ENCODE data around the gene FTSJ1.
"Not testable (repeated sequence)": the region's sequence is repeated elsewhere in the genome, so short reads cannot be mapped to it uniquely, and the experiment has no call there.

Gene FTSJ1

DNA sequence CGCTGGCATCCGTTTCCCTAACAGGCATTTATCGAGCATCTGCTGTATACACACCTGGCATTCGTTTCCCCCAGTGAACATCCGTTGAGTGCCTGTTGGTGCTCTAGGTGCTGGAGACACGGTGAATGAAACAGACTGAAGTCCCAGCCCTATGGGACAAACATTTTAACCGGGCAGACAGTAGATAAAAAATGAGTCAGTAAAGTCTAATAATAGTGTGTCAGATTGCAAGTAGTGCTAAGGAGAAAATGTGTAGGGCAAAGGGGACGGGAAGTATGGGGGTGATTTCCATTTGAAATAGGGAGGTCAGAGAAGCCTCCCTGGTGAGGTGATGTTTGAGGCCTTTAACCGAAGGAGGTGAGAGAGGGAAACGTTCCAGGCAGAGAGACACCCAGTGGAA lies 40.3 kb downstream of the FTSJ1 start:
- DNase-seq (ENCODE audit: low read depth) = no peak
- no peak overlapping the region for H3K4me3 ChIP-seq (ENCODE audit: low read depth, low read length)

DNA sequence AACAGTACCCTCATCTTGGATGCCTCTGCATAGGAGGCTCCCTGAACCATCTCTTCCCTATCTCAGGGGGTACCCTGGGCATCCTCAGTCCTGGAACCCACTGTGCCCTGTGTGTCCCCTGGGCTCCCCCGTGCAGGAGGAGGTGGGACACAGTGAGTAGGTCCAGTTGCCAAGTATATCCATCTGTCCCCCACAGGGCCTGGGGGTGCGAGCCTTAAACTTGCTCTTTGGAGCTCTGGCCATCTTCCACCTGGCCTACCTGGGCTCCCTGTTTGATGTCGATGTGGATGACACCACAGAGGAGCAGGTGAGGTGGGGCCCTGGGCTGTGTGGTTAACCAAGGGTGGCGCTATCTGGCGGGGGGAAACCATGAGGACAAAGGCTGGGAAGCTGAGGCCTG lies 41.0 kb downstream of the FTSJ1 start:
- DNase-seq (ENCODE audit: low read depth) = no peak

DNA sequence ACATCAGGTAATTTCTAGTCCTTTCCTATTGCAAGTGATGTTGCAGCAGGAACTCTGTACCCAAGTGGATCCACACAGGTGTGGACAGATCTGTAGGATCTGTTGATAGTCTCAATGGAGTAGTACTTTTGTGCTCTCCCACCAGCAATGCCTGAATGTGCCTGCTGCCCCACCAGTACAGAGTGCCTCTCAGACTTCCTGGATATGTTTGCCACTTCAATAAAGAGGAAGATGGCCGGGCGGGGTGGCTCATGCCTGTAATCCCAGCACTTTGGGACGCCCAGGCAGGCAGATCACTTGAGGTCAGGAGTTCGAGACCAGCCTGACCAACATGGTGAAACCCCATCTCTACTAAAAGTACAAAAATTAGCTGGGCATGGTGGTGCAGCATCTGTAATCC lies 43.5 kb downstream of the FTSJ1 start:
- not testable (repeated sequence) for DNase-seq (ENCODE audit: low read depth); H3K4me3 ChIP-seq (ENCODE audit: low read depth, low read length)

More for the DNA sequence above, 41.0 kb downstream of the FTSJ1 start:
- H3K4me3 ChIP-seq (ENCODE audit: low read depth, low read length) = no peak overlapping the region

DNA sequence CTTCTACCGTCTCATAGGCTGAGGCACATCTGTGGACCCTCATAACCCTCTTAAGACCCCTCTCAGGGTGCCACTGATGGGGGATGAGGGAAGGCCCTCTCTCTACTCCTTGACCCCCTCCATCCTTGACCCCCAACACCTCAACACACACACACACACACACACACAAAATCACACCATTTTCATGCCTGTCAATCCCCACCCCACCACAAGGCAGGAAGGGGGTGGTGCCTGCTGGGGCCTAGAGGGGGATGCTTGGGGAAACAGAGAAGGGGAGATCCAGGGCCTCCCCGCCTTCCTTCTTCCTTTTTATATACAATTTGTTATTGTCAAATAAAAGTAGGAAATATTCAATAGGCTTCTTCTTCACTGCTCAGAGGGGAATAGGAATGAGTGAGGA lies 44.5 kb downstream of the FTSJ1 start:
- DNase-seq (ENCODE audit: low read depth) = no peak
- no peak overlapping the region for H3K4me3 ChIP-seq (ENCODE audit: low read depth, low read length)

DNA sequence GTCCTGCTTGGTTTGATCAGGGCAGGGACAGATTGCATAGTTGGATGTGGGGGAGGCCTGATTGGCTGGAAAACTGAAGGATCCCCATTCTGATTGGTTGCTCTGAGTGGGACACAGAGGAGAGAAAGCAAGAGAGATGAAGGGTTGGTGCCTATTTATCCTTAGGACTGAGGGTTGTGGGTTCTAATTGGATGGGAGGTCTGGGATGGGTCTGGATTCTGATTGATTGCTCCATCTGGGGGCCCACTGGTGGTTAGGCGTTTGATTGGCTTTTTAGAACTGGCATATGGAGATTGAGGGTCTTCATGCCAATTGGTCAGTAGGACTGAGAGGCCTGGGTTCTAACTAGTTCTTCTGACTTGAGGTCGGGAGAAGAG lies 45.0 kb downstream of the FTSJ1 start:
- peak overlapping the region; percentile 63 for H3K4me3 ChIP-seq (ENCODE audit: low read depth, low read length)

DNA sequence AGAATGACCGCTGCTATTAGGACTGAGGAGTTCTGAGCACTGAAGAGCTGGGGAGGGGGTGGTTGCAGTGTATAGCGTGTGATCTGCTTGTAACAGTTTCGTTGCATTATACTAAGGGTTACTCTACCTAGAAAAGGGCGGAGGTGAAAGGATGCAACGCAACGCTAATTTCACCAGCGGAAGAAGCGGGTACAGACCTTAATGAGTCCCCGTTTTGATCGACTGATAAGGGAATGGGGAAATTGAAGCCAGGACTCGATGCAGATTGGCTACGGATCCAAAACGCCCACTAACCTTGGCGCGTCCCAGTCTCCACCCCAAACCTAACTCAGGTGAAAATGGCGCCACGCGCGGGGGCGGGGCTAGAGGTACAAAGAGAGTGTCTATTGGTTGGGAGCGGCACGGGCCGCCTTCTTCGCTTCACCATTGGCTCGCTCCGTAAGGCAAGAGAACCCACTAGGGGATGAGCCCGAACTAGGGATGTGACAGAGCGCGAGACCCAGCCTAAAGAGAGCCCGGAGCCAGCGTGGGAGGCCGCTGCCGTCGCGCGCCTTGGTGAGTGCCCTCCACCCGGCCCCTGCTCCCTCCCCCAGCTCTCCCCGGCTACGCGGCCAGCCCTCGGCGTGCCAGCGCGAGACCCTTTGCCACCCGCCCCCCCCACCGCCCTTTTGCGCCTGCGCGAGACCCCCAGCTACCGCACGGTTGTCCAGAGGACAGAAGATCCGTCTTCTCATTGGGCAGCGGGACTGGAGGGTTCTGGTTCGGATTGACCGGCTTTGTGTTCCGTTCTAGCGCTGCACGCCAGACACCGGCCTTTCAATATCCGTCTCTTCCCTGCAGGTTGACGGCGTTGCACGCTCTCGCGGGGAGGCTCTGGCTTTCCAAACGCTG lies 45.6 kb downstream of the FTSJ1 start, which contains the start of gene EBP:
Gene EBP, plus strand, starts transcription at position 456 of the 891 bp plus-strand sequence. CDS start 1,964 bp downstream, outside the sequence.
- no peak for DNase-seq (ENCODE audit: low read depth)
- H3K4me3 ChIP-seq (ENCODE audit: low read depth, low read length) = peak within 1 kb of the TSS; percentile 63

More for the DNA sequence above, 45.0 kb downstream of the FTSJ1 start:
- no peak for DNase-seq (ENCODE audit: low read depth)

DNA sequence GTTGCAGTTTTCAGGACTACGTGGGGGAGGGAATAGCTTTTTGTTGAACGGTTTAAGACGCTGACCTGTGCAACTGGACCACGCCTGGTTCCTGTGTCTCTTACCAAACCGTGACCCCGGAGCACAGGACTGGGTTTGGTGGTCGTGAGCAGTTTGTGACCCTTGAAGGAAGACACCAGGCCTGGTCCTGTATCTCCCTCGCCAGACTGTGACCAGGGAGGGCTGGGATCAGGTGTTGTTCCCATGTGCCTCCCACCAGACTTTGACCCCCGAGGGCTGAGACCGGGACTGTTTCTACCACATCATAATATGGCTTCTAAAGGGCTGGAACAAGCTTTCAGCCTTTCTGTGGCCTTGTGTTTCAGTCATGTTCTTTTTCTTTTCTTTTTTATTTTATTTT lies 46.3 kb downstream of the FTSJ1 start:
- no peak for DNase-seq (ENCODE audit: low read depth)
- H3K4me3 ChIP-seq (ENCODE audit: low read depth, low read length) = peak overlapping the region; percentile 63

DNA sequence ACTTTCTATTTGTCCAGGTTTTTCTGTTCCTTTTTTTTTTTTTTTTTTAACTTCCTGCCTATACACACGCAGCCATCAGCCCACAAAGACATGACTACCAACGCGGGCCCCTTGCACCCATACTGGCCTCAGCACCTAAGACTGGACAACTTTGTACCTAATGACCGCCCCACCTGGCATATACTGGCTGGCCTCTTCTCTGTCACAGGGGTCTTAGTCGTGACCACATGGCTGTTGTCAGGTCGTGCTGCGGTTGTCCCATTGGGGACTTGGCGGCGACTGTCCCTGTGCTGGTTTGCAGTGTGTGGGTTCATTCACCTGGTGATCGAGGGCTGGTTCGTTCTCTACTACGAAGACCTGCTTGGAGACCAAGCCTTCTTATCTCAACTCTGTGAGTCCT lies 47.7 kb downstream of the FTSJ1 start:
- no peak overlapping the region for H3K4me3 ChIP-seq (ENCODE audit: low read depth, low read length)
- no peak for DNase-seq (ENCODE audit: low read depth)

DNA sequence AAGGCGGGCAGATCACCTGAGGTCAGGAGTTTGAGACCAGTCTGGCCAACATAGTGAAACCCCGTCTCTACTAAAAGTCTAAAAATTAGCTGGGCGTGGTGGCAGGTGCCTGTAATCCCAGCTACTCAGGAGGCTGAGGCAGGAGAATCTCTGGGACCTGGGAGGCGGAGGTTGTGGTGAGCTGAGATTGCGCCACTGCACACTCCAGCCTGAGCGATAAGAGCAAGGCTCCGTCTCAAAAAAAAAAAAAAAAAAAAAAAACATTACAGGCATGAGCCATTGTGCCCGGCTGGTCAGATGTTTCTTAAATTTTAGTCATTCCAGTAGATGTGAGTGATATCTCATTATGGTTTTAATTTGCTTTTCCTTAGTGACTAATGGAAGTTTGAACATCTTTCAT lies 49.9 kb downstream of the FTSJ1 start:
- not testable (repeated sequence) for DNase-seq (ENCODE audit: low read depth); H3K4me3 ChIP-seq (ENCODE audit: low read depth, low read length)

DNA sequence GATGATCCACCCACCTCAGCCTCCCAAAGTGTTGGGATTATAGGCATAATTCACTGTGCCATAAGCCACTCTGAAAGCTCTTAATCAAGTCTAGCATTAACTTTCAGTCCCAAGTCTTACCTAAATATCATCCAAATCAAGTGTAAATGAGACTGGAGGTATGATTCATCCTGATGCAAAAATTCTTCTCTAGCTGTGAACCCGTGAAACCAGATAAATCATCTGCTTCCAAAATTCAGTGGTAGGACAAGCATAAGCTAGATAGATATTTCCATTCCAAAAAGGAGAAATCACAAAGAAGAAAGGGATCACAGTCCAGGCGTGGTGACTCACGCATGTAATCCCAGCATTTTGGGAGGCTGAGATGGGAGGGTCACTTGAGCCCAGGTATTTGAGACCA lies 54.7 kb downstream of the FTSJ1 start:
- DNase-seq (ENCODE audit: low read depth) = no peak
- no peak overlapping the region for H3K4me3 ChIP-seq (ENCODE audit: low read depth, low read length)

DNA sequence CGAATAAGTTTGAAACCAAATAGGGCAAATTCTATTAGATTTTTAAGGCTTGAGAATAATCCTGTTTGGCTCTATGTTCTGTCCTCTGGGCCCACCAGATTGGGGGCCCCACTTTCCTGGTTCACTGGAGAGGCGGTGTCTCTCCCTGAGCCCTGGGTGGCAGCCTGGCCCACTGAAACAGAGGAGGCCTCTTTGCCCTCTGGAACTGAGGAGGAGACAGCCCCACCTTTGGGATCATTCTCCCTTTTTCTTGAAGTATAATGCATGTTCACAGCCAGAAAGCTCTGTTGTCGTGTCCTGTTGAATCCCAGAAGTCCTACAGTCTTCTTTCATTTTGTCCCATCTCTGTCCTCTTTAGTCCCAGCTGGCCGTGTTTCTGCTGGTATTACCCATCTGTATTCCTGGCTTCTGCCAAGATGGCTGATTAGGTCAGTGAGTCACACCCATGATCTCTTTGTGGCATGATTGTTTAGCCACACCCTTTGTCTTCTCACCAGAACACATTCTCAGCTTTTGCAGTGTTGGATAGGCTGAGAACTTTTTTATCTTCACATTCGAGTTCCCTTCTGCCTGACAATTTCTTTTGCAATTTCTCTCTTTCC lies 55.5 kb downstream of the FTSJ1 start:
- H3K4me3 ChIP-seq (ENCODE audit: low read depth, low read length) = no peak overlapping the region
- DNase-seq (ENCODE audit: low read depth) = no peak

DNA sequence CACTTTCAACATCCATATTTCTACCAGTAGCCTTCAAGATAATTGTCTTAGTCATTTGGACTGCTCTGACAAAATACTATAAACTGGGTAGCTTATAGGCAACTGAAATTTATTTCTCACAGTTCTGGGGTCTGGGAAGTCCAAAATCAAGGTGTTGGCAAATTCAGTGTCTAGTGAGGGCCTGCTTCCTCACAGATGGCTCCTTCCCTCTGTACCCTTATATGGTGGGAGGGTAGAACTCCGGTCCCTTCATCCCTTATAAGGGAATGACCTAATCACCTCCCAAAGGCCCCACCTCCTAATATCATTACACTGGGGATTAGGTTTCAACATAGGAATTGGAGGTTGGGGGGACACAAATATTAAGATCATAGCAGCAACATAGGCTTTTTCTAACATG lies 56.2 kb downstream of the FTSJ1 start:
- no peak overlapping the region for H3K4me3 ChIP-seq (ENCODE audit: low read depth, low read length)

DNA sequence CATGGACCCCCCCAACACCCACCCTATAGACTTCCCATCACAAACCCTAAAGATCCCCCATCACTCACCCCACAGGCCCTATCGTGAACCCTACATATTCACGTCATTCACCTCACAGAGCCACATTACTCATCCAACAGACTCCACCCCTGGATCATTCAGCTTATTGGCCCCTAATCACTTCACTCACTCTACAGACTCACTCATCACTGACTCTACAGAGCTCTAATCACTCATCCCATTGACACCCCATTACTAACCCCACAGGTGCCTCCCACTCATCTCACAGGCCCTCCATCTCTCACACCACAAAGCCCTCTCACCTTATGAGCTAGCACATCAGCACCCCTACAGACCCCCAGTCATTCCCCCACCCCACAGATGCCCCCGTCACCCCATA lies 57.2 kb downstream of the FTSJ1 start:
- no peak overlapping the region for H3K4me3 ChIP-seq (ENCODE audit: low read depth, low read length)
- no peak for DNase-seq (ENCODE audit: low read depth)

More for the DNA sequence above, 56.2 kb downstream of the FTSJ1 start:
- no peak for DNase-seq (ENCODE audit: low read depth)
